ENCODE results near the gene UNC5CL.

- TF ChIP-seq FOXM1 (IDR thresholded peaks at IDR 0.05; ENCODE audit: borderline replicate concordance, low read depth) (no peak), ZBTB7A (IDR thresholded peaks at IDR 0.05; ENCODE audit: low read depth) (no peak), YY1 (IDR thresholded peaks at IDR 0.05; ENCODE audit: low read depth) (no peak), TEAD4 (IDR thresholded peaks at IDR 0.05) (no peak), NFIC (IDR thresholded peaks at IDR 0.05) (no peak), USF1 (IDR thresholded peaks at IDR 0.05) (no peak), CEBPB (IDR thresholded peaks at IDR 0.05) (no peak)
Measured at GRCh38 chr6:40986921-40987819, 51.9 kb downstream of the UNC5CL start.
